GM21737 (cell line): ENCODE results near the gene HDAC7.

Experiments
- ATAC-seq: cut with Tn5 transposase; IDR thresholded peaks from one replicate; pipeline ENCODE4 v1.9.1; 2021; ENCODE audit warnings: mild to moderate bottlenecking, moderate library complexity; ENCODE audit not compliant: unreplicated experiment

HDAC7 gene

GRCh38 chr12:47819896-47820630, at the start of gene HDAC7:
Gene HDAC7 (minus strand): TSS chr12:47819903. CDS start chr12:47819785, 118 bp downstream.
- no peak for ATAC-seq

DNA sequence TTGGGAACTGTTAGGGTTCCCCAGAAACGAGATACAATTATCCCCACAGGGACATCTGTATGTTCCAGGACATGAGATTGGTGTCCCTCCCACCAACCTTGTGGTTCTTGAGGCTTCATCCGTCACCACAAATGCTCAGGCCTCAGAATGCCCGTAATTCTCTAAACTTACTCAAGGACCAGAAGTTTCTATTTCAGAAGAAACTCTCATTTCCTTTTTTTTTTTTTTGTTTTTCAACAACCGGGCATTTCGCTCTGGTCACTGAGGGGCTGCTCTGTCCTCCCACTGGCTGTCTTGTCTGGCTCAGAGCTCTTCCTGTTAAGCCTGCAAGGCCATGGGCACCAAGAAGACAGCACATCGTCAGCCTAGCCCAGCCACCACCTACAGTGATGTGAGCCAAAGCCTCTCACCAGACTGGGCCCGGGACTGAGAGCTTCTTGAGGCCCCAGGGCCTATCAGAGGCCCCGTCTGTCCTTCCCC, 48.9 kb upstream of the HDAC7 start:
- ATAC-seq = peak; percentile 64

- ATAC-seq = no peak
Measured at GRCh38 chr12:47868041-47868440, 48.3 kb upstream of the HDAC7 start.

GRCh38 chr12:47867495-47867941, 47.8 kb upstream of the HDAC7 start:
- no peak for ATAC-seq

- no peak for ATAC-seq
Measured at GRCh38 chr12:47864646-47865235, 45.0 kb upstream of the HDAC7 start.

DNA sequence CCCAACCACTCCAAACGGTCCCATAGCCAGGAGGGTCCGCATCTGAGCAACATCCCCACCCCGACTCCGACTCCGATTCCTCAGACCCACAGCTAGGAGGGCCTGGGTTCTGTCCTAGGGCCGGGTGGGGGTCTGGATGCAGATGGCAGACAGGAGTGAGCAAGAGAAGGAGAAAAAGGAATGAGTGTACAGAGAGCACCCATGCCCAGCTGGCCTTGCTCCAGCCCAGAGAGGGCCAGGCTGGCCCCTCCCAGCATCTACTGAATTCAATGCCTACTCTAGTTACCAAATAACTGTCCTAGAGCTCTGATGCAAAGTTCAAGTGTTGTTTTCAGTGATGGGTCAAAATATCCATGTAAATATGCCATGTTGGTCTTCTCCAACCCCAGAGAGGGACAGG, 44.3 kb upstream of the HDAC7 start:
- no peak for ATAC-seq

DNA sequence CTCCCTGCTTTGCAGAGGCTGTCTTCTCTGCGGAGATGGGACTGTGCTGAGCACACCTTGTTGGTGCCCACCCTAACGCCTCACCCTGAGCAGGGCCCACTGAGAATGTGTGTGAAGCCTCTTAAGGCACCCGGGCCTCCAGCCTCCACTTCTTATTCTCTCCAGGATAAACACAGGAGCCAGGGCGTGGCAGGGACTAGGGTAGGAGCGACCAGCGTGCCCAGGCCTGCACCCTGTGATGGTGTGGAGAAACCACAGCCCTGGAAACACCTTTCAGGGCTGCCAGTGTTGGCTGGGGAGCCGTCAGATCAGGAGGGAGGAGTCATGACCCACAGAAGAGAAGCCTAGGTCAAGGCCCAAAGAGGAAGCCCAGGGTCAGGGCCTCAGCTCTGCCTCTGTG, 43.8 kb upstream of the HDAC7 start:
- no peak for ATAC-seq

DNA sequence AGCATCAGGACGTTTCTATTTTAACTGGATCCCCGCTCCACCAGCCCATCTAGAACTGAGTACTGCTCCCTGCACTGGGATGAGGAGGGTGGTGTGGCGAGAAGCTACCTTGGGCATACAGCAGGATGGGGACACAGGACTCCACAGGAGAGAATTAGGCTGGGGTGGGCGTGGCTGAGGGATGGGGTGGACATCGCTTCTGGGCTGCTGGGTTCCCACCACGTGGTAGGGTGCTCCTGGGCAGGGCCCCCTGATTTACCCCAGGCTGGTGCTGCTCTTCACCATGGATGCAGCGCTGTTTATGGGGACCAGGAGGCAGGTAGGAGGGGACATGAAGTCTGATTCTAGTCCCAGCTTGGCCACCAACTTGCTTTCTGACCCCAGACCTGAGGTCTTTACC, 43.2 kb upstream of the HDAC7 start:
- ATAC-seq = no peak

- ATAC-seq = no peak
Measured at GRCh38 chr12:47862167-47862750, 42.6 kb upstream of the HDAC7 start.

GRCh38 chr12:47860873-47861272, 41.2 kb upstream of the HDAC7 start:
- no peak for ATAC-seq

DNA sequence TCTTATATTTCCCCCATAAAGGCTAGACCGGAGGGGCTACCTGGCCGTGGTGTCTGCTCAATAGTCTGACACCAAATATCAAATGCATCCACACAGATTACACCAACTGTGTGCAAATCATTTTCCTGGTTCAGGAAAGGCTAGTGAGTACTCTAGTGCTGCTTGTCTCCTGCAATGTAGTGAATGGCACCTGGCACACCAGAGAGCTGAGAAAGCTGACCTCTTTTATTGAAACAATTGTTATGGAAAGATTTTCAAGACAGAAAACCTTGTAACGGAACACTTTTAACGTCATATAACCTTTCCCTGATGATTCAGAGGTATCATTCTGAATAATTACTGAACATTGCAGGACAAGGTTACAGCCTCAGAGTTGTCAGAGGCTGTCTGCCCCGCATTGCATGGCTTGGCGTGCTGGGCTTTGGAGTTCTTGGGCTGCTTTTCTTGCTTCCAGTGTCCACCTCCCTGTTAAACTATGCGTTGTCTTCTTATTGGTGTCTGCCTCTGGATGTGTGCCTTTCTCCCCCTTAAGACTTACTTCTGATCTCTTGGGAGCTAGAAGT, 40.7 kb upstream of the HDAC7 start:
- no peak for ATAC-seq

DNA sequence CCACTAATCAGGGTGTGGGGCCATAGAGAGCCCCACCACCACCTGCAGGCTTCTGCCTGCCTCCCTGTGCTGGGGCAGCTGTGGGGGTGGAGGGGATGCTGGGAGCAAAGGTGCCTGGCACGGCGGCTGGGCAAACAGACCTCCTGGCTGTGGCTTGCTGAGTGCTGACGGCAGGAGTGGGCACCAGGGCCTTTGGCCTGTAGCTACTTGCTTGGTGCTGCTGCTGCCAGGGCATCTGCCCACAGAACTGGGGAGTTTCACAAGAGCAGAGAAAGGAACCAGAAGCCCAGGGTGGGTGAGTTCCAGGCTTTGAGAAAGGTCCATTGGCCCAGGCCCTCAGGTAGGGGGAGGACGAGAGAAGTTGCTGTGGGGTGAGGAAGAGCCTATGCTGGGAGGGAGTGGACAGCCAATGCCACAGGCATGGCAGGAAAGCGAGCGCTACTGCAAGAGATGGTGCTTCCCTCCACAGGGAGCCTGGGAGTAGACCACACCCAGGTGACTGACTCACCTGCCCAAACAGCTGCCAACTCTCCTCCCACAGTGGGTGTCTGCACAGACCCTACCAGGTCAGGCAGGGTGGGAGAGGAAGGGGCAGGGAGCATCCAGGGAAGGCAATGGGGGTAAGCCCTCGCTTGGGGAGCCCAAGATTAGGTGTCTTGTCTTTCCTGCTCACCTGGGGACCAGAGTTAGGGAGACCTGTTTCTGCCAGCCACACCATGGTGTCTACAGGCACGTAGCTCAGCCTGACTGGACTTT, 39.0 kb upstream of the HDAC7 start:
- no peak for ATAC-seq

GRCh38 chr12:47856721-47857575, 37.2 kb upstream of the HDAC7 start:
- ATAC-seq = no peak

DNA sequence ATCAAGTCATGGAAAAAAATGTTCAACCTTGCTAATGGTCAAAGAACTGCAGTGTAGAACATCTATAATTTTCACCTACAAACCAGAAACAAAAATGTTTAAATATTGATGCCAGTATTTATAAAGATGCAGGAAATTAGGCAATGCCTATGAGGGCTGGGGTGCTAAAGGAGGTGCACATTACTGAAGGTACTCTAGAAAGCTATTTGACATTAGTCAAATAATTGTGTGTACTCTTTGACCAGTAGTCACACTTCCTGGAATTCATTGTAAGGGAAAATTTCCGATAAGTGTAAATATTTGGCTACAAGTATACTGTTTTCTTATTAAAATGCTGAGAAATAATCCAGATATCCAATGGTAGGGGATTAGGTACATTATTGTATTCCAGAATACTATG, 36.4 kb upstream of the HDAC7 start:
- no peak for ATAC-seq

GRCh38 chr12:47855502-47855901, 35.8 kb upstream of the HDAC7 start:
- no peak for ATAC-seq

GRCh38 chr12:47854531-47854930, 34.8 kb upstream of the HDAC7 start:
- ATAC-seq = no peak

- no peak for ATAC-seq
Measured at GRCh38 chr12:47852096-47852571, 32.4 kb upstream of the HDAC7 start.

- no peak for ATAC-seq
Measured at GRCh38 chr12:47851303-47851952, 31.7 kb upstream of the HDAC7 start.
